ENCODE data around the gene ATXN1.

- TF ChIP-seq, protein P1, sequence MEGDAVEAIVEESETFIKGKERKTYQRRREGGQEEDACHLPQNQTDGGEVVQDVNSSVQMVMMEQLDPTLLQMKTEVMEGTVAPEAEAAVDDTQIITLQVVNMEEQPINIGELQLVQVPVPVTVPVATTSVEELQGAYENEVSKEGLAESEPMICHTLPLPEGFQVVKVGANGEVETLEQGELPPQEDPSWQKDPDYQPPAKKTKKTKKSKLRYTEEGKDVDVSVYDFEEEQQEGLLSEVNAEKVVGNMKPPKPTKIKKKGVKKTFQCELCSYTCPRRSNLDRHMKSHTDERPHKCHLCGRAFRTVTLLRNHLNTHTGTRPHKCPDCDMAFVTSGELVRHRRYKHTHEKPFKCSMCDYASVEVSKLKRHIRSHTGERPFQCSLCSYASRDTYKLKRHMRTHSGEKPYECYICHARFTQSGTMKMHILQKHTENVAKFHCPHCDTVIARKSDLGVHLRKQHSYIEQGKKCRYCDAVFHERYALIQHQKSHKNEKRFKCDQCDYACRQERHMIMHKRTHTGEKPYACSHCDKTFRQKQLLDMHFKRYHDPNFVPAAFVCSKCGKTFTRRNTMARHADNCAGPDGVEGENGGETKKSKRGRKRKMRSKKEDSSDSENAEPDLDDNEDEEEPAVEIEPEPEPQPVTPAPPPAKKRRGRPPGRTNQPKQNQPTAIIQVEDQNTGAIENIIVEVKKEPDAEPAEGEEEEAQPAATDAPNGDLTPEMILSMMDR (IDR thresholded peaks at IDR 0.05): no peak
- TF ChIP-seq STAT6 (CRISPR knock-in tag; conservative IDR thresholded peaks at IDR 0.05; ENCODE audit: low read depth): no peak
- TF ChIP-seq ZMAT4 (CRISPR knock-in tag; IDR thresholded peaks at IDR 0.05): no peak
- TF ChIP-seq JAZF1 (CRISPR knock-in tag; IDR thresholded peaks at IDR 0.05): no peak
- TF ChIP-seq TCF7 (CRISPR knock-in tag; IDR thresholded peaks at IDR 0.05; ENCODE audit: low read depth): no peak
- no peak for TF ChIP-seq ZNF263 (CRISPR knock-in tag; IDR thresholded peaks at IDR 0.05; ENCODE audit: low read depth)
- TF ChIP-seq ESRRA (CRISPR knock-in tag; IDR thresholded peaks at IDR 0.05; ENCODE audit: borderline replicate concordance): no peak
- no peak for TF ChIP-seq FOXP4 (CRISPR knock-in tag; IDR thresholded peaks at IDR 0.05)
- no peak for TF ChIP-seq RELA (CRISPR knock-in tag; IDR thresholded peaks at IDR 0.05; ENCODE audit: borderline replicate concordance)
- TF ChIP-seq SMAD4 (CRISPR knock-in tag; IDR thresholded peaks at IDR 0.05): no peak
- no peak for TF ChIP-seq ELF4 (CRISPR knock-in tag; IDR thresholded peaks at IDR 0.05; ENCODE audit: low read depth)
- TF ChIP-seq, protein P2, sequence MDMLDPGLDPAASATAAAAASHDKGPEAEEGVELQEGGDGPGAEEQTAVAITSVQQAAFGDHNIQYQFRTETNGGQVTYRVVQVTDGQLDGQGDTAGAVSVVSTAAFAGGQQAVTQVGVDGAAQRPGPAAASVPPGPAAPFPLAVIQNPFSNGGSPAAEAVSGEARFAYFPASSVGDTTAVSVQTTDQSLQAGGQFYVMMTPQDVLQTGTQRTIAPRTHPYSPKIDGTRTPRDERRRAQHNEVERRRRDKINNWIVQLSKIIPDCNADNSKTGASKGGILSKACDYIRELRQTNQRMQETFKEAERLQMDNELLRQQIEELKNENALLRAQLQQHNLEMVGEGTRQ (CRISPR knock-in tag; IDR thresholded peaks at IDR 0.05): no peak
- no peak for TF ChIP-seq NR1H2 (CRISPR knock-in tag; IDR thresholded peaks at IDR 0.05)
- TF ChIP-seq, protein P3, sequence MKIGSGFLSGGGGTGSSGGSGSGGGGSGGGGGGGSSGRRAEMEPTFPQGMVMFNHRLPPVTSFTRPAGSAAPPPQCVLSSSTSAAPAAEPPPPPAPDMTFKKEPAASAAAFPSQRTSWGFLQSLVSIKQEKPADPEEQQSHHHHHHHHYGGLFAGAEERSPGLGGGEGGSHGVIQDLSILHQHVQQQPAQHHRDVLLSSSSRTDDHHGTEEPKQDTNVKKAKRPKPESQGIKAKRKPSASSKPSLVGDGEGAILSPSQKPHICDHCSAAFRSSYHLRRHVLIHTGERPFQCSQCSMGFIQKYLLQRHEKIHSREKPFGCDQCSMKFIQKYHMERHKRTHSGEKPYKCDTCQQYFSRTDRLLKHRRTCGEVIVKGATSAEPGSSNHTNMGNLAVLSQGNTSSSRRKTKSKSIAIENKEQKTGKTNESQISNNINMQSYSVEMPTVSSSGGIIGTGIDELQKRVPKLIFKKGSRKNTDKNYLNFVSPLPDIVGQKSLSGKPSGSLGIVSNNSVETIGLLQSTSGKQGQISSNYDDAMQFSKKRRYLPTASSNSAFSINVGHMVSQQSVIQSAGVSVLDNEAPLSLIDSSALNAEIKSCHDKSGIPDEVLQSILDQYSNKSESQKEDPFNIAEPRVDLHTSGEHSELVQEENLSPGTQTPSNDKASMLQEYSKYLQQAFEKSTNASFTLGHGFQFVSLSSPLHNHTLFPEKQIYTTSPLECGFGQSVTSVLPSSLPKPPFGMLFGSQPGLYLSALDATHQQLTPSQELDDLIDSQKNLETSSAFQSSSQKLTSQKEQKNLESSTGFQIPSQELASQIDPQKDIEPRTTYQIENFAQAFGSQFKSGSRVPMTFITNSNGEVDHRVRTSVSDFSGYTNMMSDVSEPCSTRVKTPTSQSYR (CRISPR knock-in tag; IDR thresholded peaks at IDR 0.05): no peak
These were observed 297.2 kb downstream of the ATXN1 start for GRCh38 chr6:16464045-16464444.

Data from WTC11 (cell line).